ENCODE data around the gene HS3ST4.

The HS3ST4 gene

GRCh38 chr16:25895380-25895779 lies 203.6 kb downstream of the HS3ST4 start:
- no peak for DNase-seq (ENCODE audit: low spot score)

- no peak for DNase-seq (ENCODE audit: low spot score)
These were observed 204.7 kb downstream of the HS3ST4 start for GRCh38 chr16:25896411-25896810.

- no peak for DNase-seq (ENCODE audit: low spot score)
These were observed 205.9 kb downstream of the HS3ST4 start for GRCh38 chr16:25897702-25898101.

- DNase-seq (ENCODE audit: low spot score) = no peak
These were observed 214.1 kb downstream of the HS3ST4 start for GRCh38 chr16:25905810-25906209.

- DNase-seq (ENCODE audit: low spot score) = no peak
These were observed 219.2 kb downstream of the HS3ST4 start for GRCh38 chr16:25910971-25911370.

- no peak for DNase-seq (ENCODE audit: low spot score)
These were observed 220.6 kb downstream of the HS3ST4 start for GRCh38 chr16:25912321-25912720.

- no peak for DNase-seq (ENCODE audit: low spot score)
These were observed 222.7 kb downstream of the HS3ST4 start for GRCh38 chr16:25914357-25914962.

GRCh38 chr16:25916037-25916436 lies 224.3 kb downstream of the HS3ST4 start:
- no peak for DNase-seq (ENCODE audit: low spot score)

GRCh38 chr16:25922438-25922837 lies 230.7 kb downstream of the HS3ST4 start:
- no peak for DNase-seq (ENCODE audit: low spot score)

- DNase-seq (ENCODE audit: low spot score) = no peak
These were observed 233.7 kb downstream of the HS3ST4 start for GRCh38 chr16:25925421-25925820.

GRCh38 chr16:25931473-25932035 lies 239.8 kb downstream of the HS3ST4 start:
- DNase-seq (ENCODE audit: low spot score) = no peak

GRCh38 chr16:25941800-25942499 lies 250.2 kb downstream of the HS3ST4 start:
- no peak for DNase-seq (ENCODE audit: low spot score)

- DNase-seq (ENCODE audit: low spot score) = no peak
These were observed 259.0 kb downstream of the HS3ST4 start for GRCh38 chr16:25950586-25951281.

GRCh38 chr16:25951999-25952398 lies 260.2 kb downstream of the HS3ST4 start:
- DNase-seq (ENCODE audit: low spot score) = no peak

GRCh38 chr16:25952983-25953382 lies 261.2 kb downstream of the HS3ST4 start:
- DNase-seq (ENCODE audit: low spot score) = no peak

GRCh38 chr16:25957707-25958106 lies 265.9 kb downstream of the HS3ST4 start:
- no peak for DNase-seq (ENCODE audit: low spot score)

GRCh38 chr16:25959221-25959620 lies 267.5 kb downstream of the HS3ST4 start:
- DNase-seq (ENCODE audit: low spot score) = no peak

- DNase-seq (ENCODE audit: low spot score) = no peak
These were observed 274.7 kb downstream of the HS3ST4 start for GRCh38 chr16:25966172-25967097.

GRCh38 chr16:25977121-25977520 lies 285.4 kb downstream of the HS3ST4 start:
- no peak for DNase-seq (ENCODE audit: low spot score)

GRCh38 chr16:25978218-25978617 lies 286.5 kb downstream of the HS3ST4 start:
- no peak for DNase-seq (ENCODE audit: low spot score)

GRCh38 chr16:25988084-25988483 lies 296.3 kb downstream of the HS3ST4 start:
- no peak for DNase-seq (ENCODE audit: low spot score)

- DNase-seq (ENCODE audit: low spot score) = no peak
These were observed 297.1 kb downstream of the HS3ST4 start for GRCh38 chr16:25988882-25989281.

Measured in COLO829 (cell line).